Kidney capillary endothelial cell (primary cell): ENCODE results near the gene ODR4.
"Not testable (repeated sequence)": the region's sequence is repeated elsewhere in the genome, so short reads cannot be mapped to it uniquely, and the experiment has no call there.

Experiments
- DNase-seq: peaks from one replicate; pipeline ENCODE4 v3.0.0-alpha.2; 2018; ENCODE audit warnings: low spot score

The ODR4 gene

GRCh38 chr1:186421446-186421845, 45.8 kb downstream of the ODR4 start:
- no peak for DNase-seq

- no peak for DNase-seq
These were observed 48.9 kb downstream of the ODR4 start for GRCh38 chr1:186424539-186424938.

GRCh38 chr1:186426118-186426517, 50.5 kb downstream of the ODR4 start:
- DNase-seq, result no peak

GRCh38 chr1:186429017-186429416, 53.4 kb downstream of the ODR4 start:
- DNase-seq, result no peak

- no peak for DNase-seq
These were observed 59.7 kb downstream of the ODR4 start for GRCh38 chr1:186435336-186435735.

- no peak for DNase-seq
These were observed 62.9 kb downstream of the ODR4 start for GRCh38 chr1:186438567-186438966.

- no peak for DNase-seq
These were observed 64.9 kb downstream of the ODR4 start for GRCh38 chr1:186440584-186440983.

GRCh38 chr1:186442651-186443375, 67.2 kb downstream of the ODR4 start:
- peak; percentile 32 for DNase-seq

- no peak for DNase-seq
These were observed 68.0 kb downstream of the ODR4 start for GRCh38 chr1:186443638-186444037.

GRCh38 chr1:186446152-186446551, 70.5 kb downstream of the ODR4 start:
- DNase-seq, result no peak

- DNase-seq, result no peak
These were observed 79.3 kb downstream of the ODR4 start for GRCh38 chr1:186454981-186455380.

GRCh38 chr1:186456729-186457255, 81.2 kb downstream of the ODR4 start:
- no peak for DNase-seq

- DNase-seq, result not testable (repeated sequence)
These were observed 83.5 kb downstream of the ODR4 start for GRCh38 chr1:186459161-186459560.

- no peak for DNase-seq
These were observed 85.4 kb downstream of the ODR4 start, which contains the start of gene PDC for GRCh38 chr1:186461014-186461413. Gene PDC, minus strand, starts transcription at chr1:186461114. Its CDS starts 11,655 bp downstream, at chr1:186449459.

GRCh38 chr1:186463511-186463910, 87.9 kb downstream of the ODR4 start:
- DNase-seq, result no peak

- no peak for DNase-seq
These were observed 88.3 kb downstream of the ODR4 start for GRCh38 chr1:186463926-186464325.

- not testable (repeated sequence) for DNase-seq
These were observed 89.9 kb downstream of the ODR4 start for GRCh38 chr1:186465491-186465890.

GRCh38 chr1:186465946-186466345, 90.3 kb downstream of the ODR4 start:
- no peak for DNase-seq
